Measurements from ENCODE around the gene TEX36.
"Not testable (repeated sequence)": the region's sequence is repeated elsewhere in the genome, so short reads cannot be mapped to it uniquely, and the experiment has no call there.

Gene TEX36

GRCh38 chr10:125620401-125620800 is 62.6 kb downstream of the TEX36 start:
- POLR2A ChIA-PET (ENCODE audit: low non-redundant PET) = no interaction called here
- TF ChIP-seq CTCF (conservative IDR thresholded peaks at IDR 0.05; ENCODE audit: low read depth) = no peak
- CTCF ChIA-PET = no interaction called here

GRCh38 chr10:125613062-125613461 is 69.9 kb downstream of the TEX36 start:
- H3K27ac ChIP-seq; CTCF ChIA-PET; DNase-seq (ENCODE audit: low spot score); POLR2A ChIA-PET (ENCODE audit: low non-redundant PET): not testable (repeated sequence)

More at GRCh38 chr10:125620401-125620800, 62.6 kb downstream of the TEX36 start:
- H3K27ac ChIP-seq = no peak overlapping the region
- DNase-seq (ENCODE audit: low spot score) = no peak

- CTCF ChIA-PET = no interaction called here
- no peak for TF ChIP-seq CTCF (conservative IDR thresholded peaks at IDR 0.05; ENCODE audit: low read depth)
- DNase-seq (ENCODE audit: low spot score) = no peak
- POLR2A ChIA-PET (ENCODE audit: low non-redundant PET) = no interaction called here
- no peak overlapping the region for H3K27ac ChIP-seq
Measured at GRCh38 chr10:125611756-125612155, 71.2 kb downstream of the TEX36 start.

GRCh38 chr10:125611216-125611615 is 71.7 kb downstream of the TEX36 start:
- no peak for TF ChIP-seq CTCF (conservative IDR thresholded peaks at IDR 0.05; ENCODE audit: low read depth)
- POLR2A ChIA-PET (ENCODE audit: low non-redundant PET) = no interaction called here
- CTCF ChIA-PET = no interaction called here
- H3K27ac ChIP-seq = no peak overlapping the region
- no peak for DNase-seq (ENCODE audit: low spot score)

GRCh38 chr10:125609859-125610258 is 73.1 kb downstream of the TEX36 start:
- H3K27ac ChIP-seq = no peak overlapping the region
- ChIA-PET POLR2A (ENCODE audit: low non-redundant PET) (no interaction called here), CTCF (no interaction called here)
- DNase-seq (ENCODE audit: low spot score) = no peak
- TF ChIP-seq CTCF (conservative IDR thresholded peaks at IDR 0.05; ENCODE audit: low read depth) = no peak

GRCh38 chr10:125608474-125608873 is 74.5 kb downstream of the TEX36 start:
- no peak overlapping the region for H3K27ac ChIP-seq
- no peak for DNase-seq (ENCODE audit: low spot score)
- POLR2A ChIA-PET (ENCODE audit: low non-redundant PET) = no interaction called here
- no peak for TF ChIP-seq CTCF (conservative IDR thresholded peaks at IDR 0.05; ENCODE audit: low read depth)
- CTCF ChIA-PET = interaction anchor here (1.0 kb wide), 1 partner anchor 56 kb away, joined by 4 read pairs; no protein-coding TSS in a partner anchor

GRCh38 chr10:125607689-125608290 is 75.2 kb downstream of the TEX36 start:
- DNase-seq (ENCODE audit: low spot score) = no peak
- H3K27ac ChIP-seq = no peak overlapping the region
- ChIA-PET CTCF (interaction anchor here (1.0 to 1.2 kb wide), 2 partner anchors 23 to 57 kb away, joined by 3 to 4 read pairs; no protein-coding TSS in a partner anchor), POLR2A (ENCODE audit: low non-redundant PET) (no interaction called here)
- no peak for TF ChIP-seq CTCF (conservative IDR thresholded peaks at IDR 0.05; ENCODE audit: low read depth)
